Fibroblast of lung (primary cell): ENCODE data around the gene FARP1. TPM values are rescaled to one million over a fixed set of nuclear protein-coding genes. Genes with fewer than 3 reads are reported as not detected.

ENCODE experiments used
- DNase-seq, 2 donors: peaks; one replicate each; pipeline versions ENCODE4 v3.0.0 to v3.0.0-alpha.2; 2010; ENCODE audit warnings: low read depth in 2 of 2
- H2AFZ ChIP-seq: 2 replicates; pipeline ENCODE4 v1.5.1; 2012; ENCODE audit warnings: low read length, control low read depth, inconsistent platforms
- H3K27ac ChIP-seq: 2 replicates; pipeline ENCODE4 v1.5.1; 2011; ENCODE audit warnings: low read length, control low read depth; ENCODE audit not compliant: insufficient read depth
- H3K27me3 ChIP-seq: 2 replicates; pipeline ENCODE4 v1.5.1; 2011; ENCODE audit warnings: mild to moderate bottlenecking, low read length; ENCODE audit not compliant: control insufficient read depth, insufficient read depth
- H3K36me3 ChIP-seq: 2 replicates; pipeline ENCODE4 v1.5.1; 2011; ENCODE audit warnings: low read length; ENCODE audit not compliant: control insufficient read depth, insufficient read depth
- H3K4me1 ChIP-seq: 2 replicates; pipeline ENCODE4 v1.5.1; 2011; ENCODE audit warnings: low read length; ENCODE audit not compliant: control insufficient read depth, insufficient read depth; ENCODE audit errors: extremely low read depth
- H3K4me2 ChIP-seq: 2 replicates; pipeline ENCODE4 v1.5.1; 2011; ENCODE audit warnings: low read length, control low read depth; ENCODE audit not compliant: insufficient read depth; ENCODE audit errors: extremely low read depth
- H3K4me3 ChIP-seq, 4 experiments: fragments of 200-600 bp in 1 of 4; sonication (generic) in 1 of 4; replicated peaks in 1 of 4; 2 replicates each; pipeline ENCODE4 v1.5.1; 2011 to 2016; ENCODE audit warnings: low read length in 4 of 4, low read depth in 3 of 4, mild to moderate bottlenecking in 3 of 4, control low read depth in 2 of 4, inconsistent platforms in 1 of 4, mixed read lengths in 1 of 4; ENCODE audit not compliant: insufficient read depth in 1 of 4; ENCODE audit errors: control extremely low read depth in 1 of 4
- H3K79me2 ChIP-seq: 2 replicates; pipeline ENCODE4 v1.5.1; 2012; ENCODE audit warnings: mild to moderate bottlenecking, low read length, inconsistent platforms; ENCODE audit not compliant: control insufficient read depth, insufficient read depth
- H3K9ac ChIP-seq: 2 replicates; pipeline ENCODE4 v1.5.1; 2011; ENCODE audit warnings: mild to moderate bottlenecking, low read length, control low read depth; ENCODE audit not compliant: insufficient read depth
- H3K9me3 ChIP-seq: 2 replicates; pipeline ENCODE4 v1.5.1; 2012; ENCODE audit warnings: low read depth, low read length; ENCODE audit not compliant: control insufficient read depth, insufficient read depth
- H4K20me1 ChIP-seq: 2 replicates; pipeline ENCODE4 v1.5.1; 2011; ENCODE audit warnings: low read length; ENCODE audit not compliant: control insufficient read depth, insufficient read depth; ENCODE audit errors: extremely low read depth
- EZH2 ChIP-seq: IDR thresholded peaks from 2 replicates; pipeline ENCODE4 v1.5.1; 2012; ENCODE audit warnings: low read length, control low read depth, mild to moderate bottlenecking; ENCODE audit errors: missing control alignments
- polyA plus RNA-seq, 2 donors: library from polyadenylated mRNA; depleted of rRNA in 1 of 2; stranded (reverse) in 1 of 2; unstranded in 1 of 2; fragments of >200 nt; gene quantifications; 2 replicates each; pipeline ENCODE4 v1.2.1, GENCODE V29; 2011 to 2012; ENCODE audit warnings: missing spikeins in 1 of 2
- total RNA-seq: library from RNA; depleted of rRNA; stranded (reverse); fragments of >200 nt; gene quantifications from 2 replicates; pipeline ENCODE4 v1.2.1, GENCODE V29; 2014
- TF ChIP-seq, protein P1 (sequence below), 2 donors: IDR thresholded peaks in 1 of 2; conservative IDR thresholded peaks in 1 of 2; 1 replicate in 1 of 2; 2 replicates in 1 of 2; pipeline ENCODE4 v1.5.1; 2011 to 2012; ENCODE audit warnings: low read length in 2 of 2, control low read depth in 1 of 2, inconsistent platforms in 1 of 2, low read depth in 1 of 2, mild to moderate bottlenecking in 1 of 2

Gene FARP1
- total and polyA plus RNA-seq, 2 donors (not counting 1 experiment from before 2014, with no cell fraction given): 50.9 to 199 TPM

DNA sequence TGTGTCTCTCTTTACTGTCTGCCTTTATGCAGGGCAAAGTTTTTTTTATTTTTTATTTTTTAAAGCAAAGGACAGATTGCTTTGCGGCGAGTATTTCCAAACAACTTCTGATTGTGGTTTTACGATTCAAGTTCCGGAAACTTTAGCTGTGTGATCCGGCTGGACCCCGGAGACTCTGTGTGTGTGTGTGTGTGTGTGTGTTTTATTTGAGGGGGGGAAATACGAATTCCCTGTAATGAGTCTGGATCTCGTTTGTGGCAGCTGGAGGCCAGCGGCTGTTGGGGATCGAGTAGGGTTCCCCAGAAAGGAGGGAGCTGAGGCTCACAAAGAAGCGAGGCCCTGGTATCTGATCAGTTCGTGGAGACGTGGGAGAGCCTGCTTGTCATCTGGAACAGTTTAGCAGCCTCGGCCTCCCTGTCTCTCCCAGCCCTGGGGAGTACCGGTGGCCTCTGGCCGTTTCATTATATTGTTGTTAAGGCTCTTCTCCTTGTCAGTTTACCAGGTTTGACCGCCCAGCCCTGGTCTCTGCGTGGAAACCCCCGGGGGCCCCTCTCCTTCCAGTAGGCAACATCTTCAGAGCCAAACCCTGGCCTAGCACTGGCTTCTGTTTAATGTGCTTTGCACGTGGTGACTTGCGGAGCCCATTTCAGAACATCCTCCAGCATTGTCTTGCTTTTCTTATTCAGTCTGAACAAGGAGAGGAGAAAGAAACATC lies 1.3 kb downstream of the FARP1 start:
- Histone ChIP-seq H3K4me1 (peaks cover 21% of the 10 kb centered on the region), H3K79me2 (peaks cover 53% of the 10 kb centered on the region), H3K9me3 (no peaks in the 10 kb centered on the region), H4K20me1 (no peaks in the 10 kb centered on the region), H3K27ac (peak overlapping the region; percentile 85), H3K27me3 (no peaks in the 10 kb centered on the region), H3K4me3 (peak overlapping the region; percentile 66 to 95 (median 82)), H3K4me2 (peak overlapping the region; percentile 99), H3K36me3 (no peaks in the 10 kb centered on the region), H2AFZ (no peak overlapping the region), H3K9ac (peak overlapping the region; percentile 89)
- peak; percentile 46 to 52 for DNase-seq
- no peak for TF ChIP-seq EZH2
- TF ChIP-seq, protein P1, sequence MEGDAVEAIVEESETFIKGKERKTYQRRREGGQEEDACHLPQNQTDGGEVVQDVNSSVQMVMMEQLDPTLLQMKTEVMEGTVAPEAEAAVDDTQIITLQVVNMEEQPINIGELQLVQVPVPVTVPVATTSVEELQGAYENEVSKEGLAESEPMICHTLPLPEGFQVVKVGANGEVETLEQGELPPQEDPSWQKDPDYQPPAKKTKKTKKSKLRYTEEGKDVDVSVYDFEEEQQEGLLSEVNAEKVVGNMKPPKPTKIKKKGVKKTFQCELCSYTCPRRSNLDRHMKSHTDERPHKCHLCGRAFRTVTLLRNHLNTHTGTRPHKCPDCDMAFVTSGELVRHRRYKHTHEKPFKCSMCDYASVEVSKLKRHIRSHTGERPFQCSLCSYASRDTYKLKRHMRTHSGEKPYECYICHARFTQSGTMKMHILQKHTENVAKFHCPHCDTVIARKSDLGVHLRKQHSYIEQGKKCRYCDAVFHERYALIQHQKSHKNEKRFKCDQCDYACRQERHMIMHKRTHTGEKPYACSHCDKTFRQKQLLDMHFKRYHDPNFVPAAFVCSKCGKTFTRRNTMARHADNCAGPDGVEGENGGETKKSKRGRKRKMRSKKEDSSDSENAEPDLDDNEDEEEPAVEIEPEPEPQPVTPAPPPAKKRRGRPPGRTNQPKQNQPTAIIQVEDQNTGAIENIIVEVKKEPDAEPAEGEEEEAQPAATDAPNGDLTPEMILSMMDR (conservative IDR thresholded peaks at IDR 0.05 in 1 of 2, IDR thresholded peaks at IDR 0.05 in 1 of 2; ENCODE audit: low read depth in 1 of 2, low read length in 2 of 2): no peak

DNA sequence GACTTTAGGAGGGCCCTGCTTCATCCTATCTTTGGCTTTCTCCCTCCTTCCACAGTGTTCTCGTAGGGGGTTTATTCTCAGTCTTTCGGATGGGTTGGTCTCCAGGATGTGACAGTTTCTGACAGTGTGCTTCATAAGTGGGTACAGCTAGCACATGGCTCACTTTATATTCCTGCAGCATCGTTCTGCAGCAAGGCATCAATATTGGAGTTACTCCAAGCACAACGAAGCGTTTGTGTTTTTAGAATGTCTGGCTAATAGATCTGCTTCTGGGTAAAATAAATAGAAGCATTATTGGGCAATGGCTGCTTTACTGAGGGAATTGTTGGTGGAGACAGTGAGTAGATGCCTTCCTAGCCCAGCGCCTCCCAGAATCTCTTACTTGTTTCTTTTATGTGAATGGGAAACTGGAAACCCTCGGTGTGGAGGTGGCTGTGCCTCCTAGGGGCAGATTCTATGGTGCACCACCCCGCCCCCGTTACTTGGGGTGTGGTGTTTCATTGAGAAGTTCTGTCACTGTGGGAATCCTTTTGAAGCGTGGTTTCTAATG lies 2.0 kb downstream of the FARP1 start:
- peaks cover 57% of the 10 kb centered on the region for H3K79me2 ChIP-seq
- peak overlapping the region; percentile 85 for H3K27ac ChIP-seq
- no peaks in the 10 kb centered on the region for H3K27me3 ChIP-seq
- no peaks in the 10 kb centered on the region for H4K20me1 ChIP-seq
- peak overlapping the region; percentile 66 to 95 (median 82) for H3K4me3 ChIP-seq
- H3K9ac ChIP-seq: peak overlapping the region; percentile 89
- no peak for TF ChIP-seq EZH2
- TF ChIP-seq, protein P1 (conservative IDR thresholded peaks at IDR 0.05 in 1 of 2, IDR thresholded peaks at IDR 0.05 in 1 of 2; ENCODE audit: low read depth in 1 of 2, low read length in 2 of 2): peak; percentile 24 to 42
- peak overlapping the region; percentile 99 for H3K4me2 ChIP-seq
- no peak overlapping the region for H2AFZ ChIP-seq
- H3K36me3 ChIP-seq: no peaks in the 10 kb centered on the region
- H3K9me3 ChIP-seq: no peaks in the 10 kb centered on the region
- DNase-seq: peak; percentile 62 to 77
- peaks cover 21% of the 10 kb centered on the region for H3K4me1 ChIP-seq

DNA sequence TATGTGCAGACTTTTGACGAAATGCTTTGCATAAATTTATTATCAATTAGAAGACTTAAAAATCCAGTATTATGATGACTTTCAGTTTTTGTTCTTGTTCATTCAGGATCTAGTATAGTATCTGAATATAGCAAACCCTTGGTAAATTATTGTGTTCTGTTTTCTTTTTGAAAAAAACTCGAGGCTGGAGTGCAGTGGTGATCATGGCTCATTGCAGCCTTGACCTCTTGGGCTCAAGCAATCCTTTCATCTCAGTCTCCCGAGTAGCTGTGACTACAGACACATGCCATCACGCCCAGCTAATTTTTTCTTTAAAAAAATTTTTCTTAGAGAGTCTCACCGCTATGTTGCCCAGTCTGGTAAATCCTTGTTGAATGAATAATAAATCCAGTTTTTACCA lies 4.6 kb downstream of the FARP1 start:
- DNase-seq: peak in 1 of 2 donors; percentile 37

More for the DNA sequence above, 4.6 kb downstream of the FARP1 start:
- H2AFZ ChIP-seq: no peak overlapping the region
- no peaks in the 10 kb centered on the region for H4K20me1 ChIP-seq
- peaks cover 21% of the 10 kb centered on the region for H3K4me1 ChIP-seq
- no peak overlapping the region for H3K27ac ChIP-seq
- H3K9me3 ChIP-seq: no peaks in the 10 kb centered on the region
- H3K36me3 ChIP-seq: no peaks in the 10 kb centered on the region
- TF ChIP-seq EZH2: no peak
- TF ChIP-seq, protein P1 (conservative IDR thresholded peaks at IDR 0.05 in 1 of 2, IDR thresholded peaks at IDR 0.05 in 1 of 2; ENCODE audit: low read depth in 1 of 2, low read length in 2 of 2): peak in 1 of 2 donors; percentile 14
- H3K27me3 ChIP-seq: no peaks in the 10 kb centered on the region
- peaks cover 76% of the 10 kb centered on the region for H3K79me2 ChIP-seq
- H3K4me3 ChIP-seq: no peak overlapping the region
- peak overlapping the region; percentile 54 for H3K4me2 ChIP-seq
- H3K9ac ChIP-seq: no peak overlapping the region
